ENCODE results near the gene ARHGAP19. TPM values are rescaled to one million over a fixed set of nuclear protein-coding genes. Genes with fewer than 3 reads are reported as not detected.
"Not testable (repeated sequence)": the region's sequence is repeated elsewhere in the genome, so short reads cannot be mapped to it uniquely, and the experiment has no call there.

ARHGAP19 gene
- total RNA-seq, 2 donors from 2014 or later: 2.6 to 7.3 TPM

- intact Hi-C loops (cut with DNase I): no loop called here
- WGBS, 2 donors: 66 to 77% methylated on average over 3 of the region's 3 CpGs
- Histone ChIP-seq H3K9me3 (no peaks in the 10 kb centered on the region), H3K4me1 (peaks cover 14% of the 10 kb centered on the region), H3K27ac (peak overlapping the region; percentile 32 to 63 (median 58)), H3K4me3 (no peak overlapping the region), H3K36me3 (replicated peaks in 1 of 2; ENCODE audit: insufficient read depth in 1 of 2, low read depth in 2 of 2) (no peaks in the 10 kb centered on the region), H3K27me3 (no peaks in the 10 kb centered on the region)
- DNase-seq: no peak
- no peak for ATAC-seq
- TF ChIP-seq POLR2A (IDR thresholded peaks at IDR 0.05) (no peak), CTCF (IDR thresholded peaks at IDR 0.05) (no peak)
Observed at GRCh38 chr10:97298223-97298571, 5.8 kb upstream of the ARHGAP19 start.

GRCh38 chr10:97297556-97298222 lies 5.3 kb upstream of the ARHGAP19 start:
- 27 to 32% methylated on average over 8 of the region's 8 CpGs for WGBS, 2 donors
- ATAC-seq (peak; percentile 71), DNase-seq (peak in 2 of 4 donors; percentile 20 to 44)
- no peak for TF ChIP-seq POLR2A (IDR thresholded peaks at IDR 0.05)
- no peak for TF ChIP-seq CTCF (IDR thresholded peaks at IDR 0.05)
- Histone ChIP-seq H3K27ac (peak overlapping the region; percentile 32 to 63 (median 58)), H3K27me3 (no peaks in the 10 kb centered on the region), H3K4me3 (no peak overlapping the region), H3K4me1 (peaks cover 14% of the 10 kb centered on the region), H3K9me3 (no peaks in the 10 kb centered on the region), H3K36me3 (replicated peaks in 1 of 2; ENCODE audit: insufficient read depth in 1 of 2, low read depth in 2 of 2) (no peaks in the 10 kb centered on the region)
- intact Hi-C loops (cut with DNase I): no loop called here

GRCh38 chr10:97292862-97293198 lies 393 bp upstream of the ARHGAP19 start:
- H3K4me3 ChIP-seq: no peak overlapping the region

GRCh38 chr10:97291357-97292096 lies 910 bp downstream of the ARHGAP19 start:
- Histone ChIP-seq H3K27ac (peak overlapping the region; percentile 83 to 96 (median 91)), H3K4me3 (peak overlapping the region; percentile 51 to 71), H3K36me3 (replicated peaks in 1 of 2; ENCODE audit: insufficient read depth in 1 of 2, low read depth in 2 of 2) (no peaks in the 10 kb centered on the region), H3K4me1 (peaks cover 6% of the 10 kb centered on the region), H3K9me3 (no peaks in the 10 kb centered on the region), H3K27me3 (no peaks in the 10 kb centered on the region)
- intact Hi-C loops (cut with DNase I): no loop called here
- no peak for TF ChIP-seq POLR2A (IDR thresholded peaks at IDR 0.05)
- no peak for TF ChIP-seq CTCF (IDR thresholded peaks at IDR 0.05)
- WGBS, 2 donors: 45 to 48% methylated on average over 25 of the region's 25 CpGs
- ATAC-seq: no peak
- DNase-seq: no peak

More at GRCh38 chr10:97292862-97293198, 393 bp upstream of the ARHGAP19 start:
- ATAC-seq (no peak), DNase-seq (no peak)
- intact Hi-C loops (cut with DNase I): no loop called here
- Histone ChIP-seq H3K9me3 (no peaks in the 10 kb centered on the region), H3K27me3 (no peaks in the 10 kb centered on the region), H3K36me3 (replicated peaks in 1 of 2; ENCODE audit: insufficient read depth in 1 of 2, low read depth in 2 of 2) (no peaks in the 10 kb centered on the region), H3K4me1 (peaks cover 13% of the 10 kb centered on the region), H3K27ac (no peak overlapping the region)
- TF ChIP-seq CTCF (IDR thresholded peaks at IDR 0.05) (no peak), POLR2A (IDR thresholded peaks at IDR 0.05) (no peak)
- WGBS, 2 donors: 53 to 57% methylated on average over 3 of the region's 3 CpGs

GRCh38 chr10:97290576-97291356 lies 1.7 kb downstream of the ARHGAP19 start:
- H3K9me3 ChIP-seq; DNase-seq; H3K27me3 ChIP-seq; H3K36me3 ChIP-seq (replicated peaks in 1 of 2; ENCODE audit: insufficient read depth in 1 of 2, low read depth in 2 of 2); intact Hi-C loops (cut with DNase I); H3K4me1 ChIP-seq; ATAC-seq; H3K4me3 ChIP-seq: not testable (repeated sequence)
- peak overlapping the region in 1 of 4 donors; percentile 95 for H3K27ac ChIP-seq
- 87 to 91% methylated on average over 16 to 17 of the region's 17 CpGs for WGBS, 2 donors

GRCh38 chr10:97290076-97290475 lies 2.4 kb downstream of the ARHGAP19 start:
- H3K4me3 ChIP-seq; H3K36me3 ChIP-seq (replicated peaks in 1 of 2; ENCODE audit: insufficient read depth in 1 of 2, low read depth in 2 of 2); ATAC-seq; H3K27ac ChIP-seq; intact Hi-C loops (cut with DNase I); DNase-seq; H3K9me3 ChIP-seq; H3K4me1 ChIP-seq; H3K27me3 ChIP-seq: not testable (repeated sequence)
- 91 to 97% methylated on average over 8 to 13 of the region's 13 CpGs for WGBS, 2 donors
